B cell (primary cell): ENCODE results near the gene UTS2.

ENCODE experiments used
- EZH2 ChIP-seq: IDR thresholded peaks from 2 replicates; pipeline ENCODE4 v1.6.1; 2012; ENCODE audit warnings: borderline replicate concordance, low read depth, mild to moderate bottlenecking, moderate library complexity, low read length; ENCODE audit not compliant: insufficient read depth, poor library complexity, severe bottlenecking
- TF ChIP-seq, protein P1 (sequence below): fragments of 200-600 bp; IDR thresholded peaks from one replicate; pipeline ENCODE4 v1.8.0; 2022; ENCODE audit warnings: antibody characterized with exemption, mild to moderate bottlenecking

- TF ChIP-seq, protein P1, sequence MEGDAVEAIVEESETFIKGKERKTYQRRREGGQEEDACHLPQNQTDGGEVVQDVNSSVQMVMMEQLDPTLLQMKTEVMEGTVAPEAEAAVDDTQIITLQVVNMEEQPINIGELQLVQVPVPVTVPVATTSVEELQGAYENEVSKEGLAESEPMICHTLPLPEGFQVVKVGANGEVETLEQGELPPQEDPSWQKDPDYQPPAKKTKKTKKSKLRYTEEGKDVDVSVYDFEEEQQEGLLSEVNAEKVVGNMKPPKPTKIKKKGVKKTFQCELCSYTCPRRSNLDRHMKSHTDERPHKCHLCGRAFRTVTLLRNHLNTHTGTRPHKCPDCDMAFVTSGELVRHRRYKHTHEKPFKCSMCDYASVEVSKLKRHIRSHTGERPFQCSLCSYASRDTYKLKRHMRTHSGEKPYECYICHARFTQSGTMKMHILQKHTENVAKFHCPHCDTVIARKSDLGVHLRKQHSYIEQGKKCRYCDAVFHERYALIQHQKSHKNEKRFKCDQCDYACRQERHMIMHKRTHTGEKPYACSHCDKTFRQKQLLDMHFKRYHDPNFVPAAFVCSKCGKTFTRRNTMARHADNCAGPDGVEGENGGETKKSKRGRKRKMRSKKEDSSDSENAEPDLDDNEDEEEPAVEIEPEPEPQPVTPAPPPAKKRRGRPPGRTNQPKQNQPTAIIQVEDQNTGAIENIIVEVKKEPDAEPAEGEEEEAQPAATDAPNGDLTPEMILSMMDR = no peak
- TF ChIP-seq EZH2 = no peak
Measured at GRCh38 chr1:7861452-7861851, 8.6 kb upstream of the UTS2 start.
